Measurements from ENCODE around the gene CAT.

CAT gene

DNA sequence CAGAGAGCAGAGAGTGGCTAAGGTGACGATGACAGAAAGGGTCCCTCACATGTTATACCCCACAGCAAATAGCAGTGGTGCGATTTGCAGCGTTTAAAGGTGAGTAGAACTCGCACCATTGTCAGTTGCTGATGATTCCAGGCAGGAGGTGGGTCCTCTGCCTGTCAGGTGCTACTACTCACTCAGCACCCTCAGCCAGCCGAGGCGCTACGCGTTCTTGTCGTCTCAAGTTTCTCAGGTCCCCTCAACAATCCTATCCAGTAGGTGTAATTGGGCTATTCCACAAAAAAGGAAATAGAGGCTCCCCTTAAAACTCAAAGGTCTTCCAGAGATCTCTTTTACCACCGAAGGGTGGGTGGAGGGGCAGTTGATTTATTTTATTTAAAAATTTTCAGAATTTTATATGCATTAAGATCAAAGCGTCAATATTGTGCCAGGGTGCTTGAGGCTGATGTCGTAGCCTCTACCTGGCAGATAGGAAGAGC is 56.5 kb downstream of the CAT start:
- DNase-seq (ENCODE audit: low read depth in 3 of 3), result no peak

GRCh38 chr11:34495724-34496377 is 57.1 kb downstream of the CAT start:
- no peak for DNase-seq (ENCODE audit: low read depth in 3 of 3)

GRCh38 chr11:34499719-34500500 is 61.2 kb downstream of the CAT start:
- no peak for DNase-seq (ENCODE audit: low read depth in 3 of 3)

- DNase-seq (ENCODE audit: low read depth in 3 of 3), result no peak
These were observed 62.8 kb downstream of the CAT start for GRCh38 chr11:34501500-34501899.

DNA sequence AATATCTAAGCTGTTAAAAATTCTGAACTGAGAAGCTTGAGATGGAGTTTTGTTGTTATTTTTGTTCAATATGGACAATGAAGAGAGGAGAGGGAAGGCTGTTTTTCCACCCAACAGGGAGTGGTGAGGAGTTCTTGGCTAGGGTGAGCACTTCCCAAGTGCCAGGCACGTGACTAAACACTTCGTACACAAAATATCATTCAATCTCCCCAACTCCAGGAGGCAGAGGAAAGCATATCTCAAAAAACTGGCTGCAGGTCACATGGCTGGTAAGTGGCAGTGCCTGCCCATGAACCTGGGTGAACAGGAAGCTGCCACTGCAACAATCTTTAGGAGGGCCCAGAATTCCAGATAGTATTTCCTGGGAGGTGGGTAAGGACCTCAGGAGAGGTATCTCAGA is 63.2 kb downstream of the CAT start:
- no peak for DNase-seq (ENCODE audit: low read depth in 3 of 3)

GRCh38 chr11:34502949-34503348 is 64.2 kb downstream of the CAT start:
- DNase-seq (ENCODE audit: low read depth in 3 of 3), result no peak

DNA sequence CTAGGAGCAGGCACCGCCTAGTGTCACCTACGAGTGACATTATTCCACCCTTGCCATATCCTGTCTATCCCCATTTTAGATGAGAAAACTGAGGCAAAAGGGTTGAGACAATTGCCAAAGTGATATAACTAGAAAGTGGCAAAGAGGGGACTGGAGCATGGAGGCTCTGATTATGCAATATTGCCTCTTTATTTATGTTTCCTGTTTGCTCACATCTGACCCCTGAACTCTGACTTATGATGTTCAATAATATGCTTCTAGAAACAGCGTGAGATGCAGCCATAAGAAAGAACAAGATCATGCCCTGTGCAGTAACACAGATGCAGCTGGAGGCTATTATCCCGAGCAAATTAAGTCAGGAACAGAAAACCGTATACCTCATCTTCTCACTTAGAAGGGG is 67.1 kb downstream of the CAT start:
- DNase-seq (ENCODE audit: low read depth in 3 of 3), result no peak

GRCh38 chr11:34507156-34507555 is 68.4 kb downstream of the CAT start:
- DNase-seq (ENCODE audit: low read depth in 3 of 3), result no peak

- no peak for DNase-seq (ENCODE audit: low read depth in 3 of 3)
These were observed 68.9 kb downstream of the CAT start for GRCh38 chr11:34507610-34508009.

- no peak for DNase-seq (ENCODE audit: low read depth in 3 of 3)
These were observed 69.8 kb downstream of the CAT start for GRCh38 chr11:34508524-34508923.

DNA sequence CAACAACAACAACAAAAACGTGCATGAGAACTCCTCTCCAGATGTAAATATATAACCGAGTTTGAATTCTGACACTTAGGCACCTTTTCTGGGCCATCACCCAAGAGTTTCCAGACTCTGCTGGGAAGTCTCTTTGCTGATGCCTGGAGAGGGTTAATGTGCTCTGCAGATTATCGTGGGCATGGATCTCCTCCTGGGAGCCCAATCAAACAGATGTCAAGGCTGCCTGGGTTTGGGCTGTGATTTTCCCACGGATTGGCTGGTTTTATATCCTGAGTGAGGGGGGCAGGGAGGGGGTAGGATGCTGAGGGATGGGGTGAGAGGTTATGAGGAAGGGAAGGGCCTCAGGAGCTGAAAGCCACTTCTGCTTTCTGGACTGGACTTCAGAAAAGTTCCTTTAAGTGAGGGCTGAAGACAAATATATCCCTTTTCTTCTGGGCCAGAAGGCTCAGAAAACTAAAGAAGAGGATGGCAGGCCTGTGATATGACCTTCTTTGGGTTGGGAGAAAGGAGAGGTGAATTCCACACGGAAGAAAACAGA is 70.7 kb downstream of the CAT start:
- no peak for DNase-seq (ENCODE audit: low read depth in 3 of 3)

DNA sequence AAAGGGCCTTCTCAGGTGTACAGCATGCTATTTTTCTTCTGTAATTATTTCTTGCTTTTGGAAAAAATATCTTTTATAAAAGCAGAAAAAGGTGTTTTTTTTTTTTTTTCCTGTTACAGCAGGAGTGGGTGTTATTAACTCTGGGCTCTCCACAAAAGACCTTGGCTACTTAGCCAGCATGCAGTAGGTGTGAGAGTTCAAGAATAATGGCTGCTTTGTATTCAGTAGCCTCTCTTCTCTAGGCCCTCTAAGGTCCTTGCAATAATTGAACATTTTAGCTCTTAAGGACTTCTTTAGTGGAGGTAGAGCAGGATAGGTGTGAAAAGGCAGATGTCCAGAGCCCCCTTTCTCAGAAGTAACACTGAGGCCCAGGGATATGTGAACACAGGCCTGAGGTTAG is 71.5 kb downstream of the CAT start:
- DNase-seq (ENCODE audit: low read depth in 3 of 3), result no peak

DNA sequence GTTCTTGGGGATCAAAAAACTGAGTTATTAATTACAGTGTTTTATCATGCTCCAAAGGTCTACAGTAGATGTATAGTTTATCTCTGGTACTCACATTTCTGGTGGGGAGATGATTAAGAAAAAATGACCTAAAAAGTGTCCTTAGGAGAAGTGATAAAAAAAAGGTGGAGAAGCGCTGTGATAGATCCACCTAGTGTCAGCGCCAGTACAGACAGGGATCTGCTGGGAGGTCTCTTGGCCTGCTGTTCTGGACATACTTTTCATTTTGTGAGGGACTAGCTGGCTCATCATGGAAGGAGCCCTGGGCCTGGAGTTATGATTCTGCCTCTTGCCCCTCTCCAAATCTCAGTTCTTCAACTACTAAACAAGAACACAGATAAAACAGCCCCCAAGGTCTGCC is 71.9 kb downstream of the CAT start:
- no peak for DNase-seq (ENCODE audit: low read depth in 3 of 3)

DNA sequence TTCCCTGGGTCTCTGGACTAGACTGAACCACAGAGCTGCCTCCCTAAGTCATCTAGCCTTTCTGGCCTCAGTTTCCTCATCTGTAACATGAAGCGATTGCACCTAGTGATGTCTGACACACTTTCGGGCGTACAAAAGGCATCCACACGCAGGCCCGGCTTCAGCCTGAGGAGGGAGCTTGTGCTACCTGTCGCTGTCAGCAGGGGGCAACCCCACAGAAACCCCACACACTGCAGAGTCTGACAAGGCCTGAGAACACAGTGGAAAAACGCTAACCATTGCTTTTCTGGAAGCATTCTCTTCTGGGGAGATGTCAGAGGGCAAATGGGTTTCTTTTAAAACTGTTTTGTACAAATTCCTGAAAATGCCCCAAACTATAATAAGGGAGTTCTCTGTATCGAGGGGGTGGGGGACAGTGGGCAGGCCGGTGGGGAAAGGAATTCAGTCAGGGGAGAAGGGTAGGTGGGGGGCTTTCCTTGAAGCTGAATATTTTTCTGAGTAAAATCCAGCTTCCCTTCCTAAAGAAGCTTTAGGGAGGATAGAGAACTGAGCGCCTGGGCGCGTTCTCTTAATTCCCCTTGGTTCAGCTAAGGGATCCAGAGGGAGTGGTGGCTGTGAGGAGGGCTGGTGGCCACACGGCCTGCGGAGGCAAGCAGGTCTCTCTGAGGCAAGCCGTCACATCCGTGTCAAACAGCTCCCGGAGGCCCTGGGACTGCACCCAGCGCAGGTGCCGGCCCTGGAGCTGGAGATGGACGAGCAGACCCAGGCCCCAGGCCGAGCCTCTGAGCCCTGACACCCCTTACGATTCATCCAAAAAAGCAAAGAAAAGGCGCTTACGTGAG is 74.3 kb downstream of the CAT start:
- DNase-seq (ENCODE audit: low read depth in 3 of 3), result peak; percentile 9 to 27 (median 15)

- no peak for DNase-seq (ENCODE audit: low read depth in 3 of 3)
These were observed 75.1 kb downstream of the CAT start, which contains the start of gene ELF5 for GRCh38 chr11:34513682-34514449. Gene ELF5 (minus strand): TSS chr11:34513794. CDS start chr11:34505749, 8,045 bp downstream.

GRCh38 chr11:34514597-34514996 is 75.9 kb downstream of the CAT start:
- no peak for DNase-seq (ENCODE audit: low read depth in 3 of 3)

DNA sequence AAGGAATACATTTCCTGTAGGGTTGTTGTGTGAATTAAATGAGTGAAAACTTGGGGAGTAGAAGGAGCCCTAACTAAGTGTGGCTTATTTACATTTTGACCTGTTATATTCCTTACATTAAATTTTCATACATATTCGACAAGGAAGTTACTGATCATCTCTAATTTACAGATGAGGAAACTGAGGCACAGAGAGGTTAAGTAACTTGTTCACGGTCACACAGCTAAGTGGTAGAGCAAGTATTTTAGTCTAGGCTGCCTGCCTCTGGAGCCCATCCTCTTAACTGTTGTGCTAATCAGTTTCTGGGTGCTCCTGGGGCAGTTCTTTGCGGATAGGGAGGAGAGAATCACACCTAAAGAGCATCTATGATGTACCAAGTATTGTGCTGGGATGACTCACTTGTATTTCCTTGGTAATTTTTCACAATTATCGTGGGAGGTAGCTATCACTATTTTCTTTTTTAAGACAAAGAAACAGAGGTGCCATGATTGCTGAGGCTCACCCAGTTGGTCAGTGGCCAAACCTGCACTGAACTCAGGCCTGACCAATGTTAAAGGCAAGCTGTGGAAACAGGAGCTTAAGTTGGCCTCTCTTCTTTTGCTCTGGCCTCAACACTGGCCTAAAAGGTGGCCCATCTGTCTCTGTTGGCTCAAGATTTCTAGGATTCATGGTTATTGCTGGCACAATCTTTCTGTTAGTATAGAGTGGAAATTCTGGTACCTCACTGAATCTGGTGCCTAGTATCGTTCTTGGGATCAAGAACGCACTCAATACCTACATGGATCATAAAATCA is 77.7 kb downstream of the CAT start:
- DNase-seq (ENCODE audit: low read depth in 3 of 3), result no peak

DNA sequence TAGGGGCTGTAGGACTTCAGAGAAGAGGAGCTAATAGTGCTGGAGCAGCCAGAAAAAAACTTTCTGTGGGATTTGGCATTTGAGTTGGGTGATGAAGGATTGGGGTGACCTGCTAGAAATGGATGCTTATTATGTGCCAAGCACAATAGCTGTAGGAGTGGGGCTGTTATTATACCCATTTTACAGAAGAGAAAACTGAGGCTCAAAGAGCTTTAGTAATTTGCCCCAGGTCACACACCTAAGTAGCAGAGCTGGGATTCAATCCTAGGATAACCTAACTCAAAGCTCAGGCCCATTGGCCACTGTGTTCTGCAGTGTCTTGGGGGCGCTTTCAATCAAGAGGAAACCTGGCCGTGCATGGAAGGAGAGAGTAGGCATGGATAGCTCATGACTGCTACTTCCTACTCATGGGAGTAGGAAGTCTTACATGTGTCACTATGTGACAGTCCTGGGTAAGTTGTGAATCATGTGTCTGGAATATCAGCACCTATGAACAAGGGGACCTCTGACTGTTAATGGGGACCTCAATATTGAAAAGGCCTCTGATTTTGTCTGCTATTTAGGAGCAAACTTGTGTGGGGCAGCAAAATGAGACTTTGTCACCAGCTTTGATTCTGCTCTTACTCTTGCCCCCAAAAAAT is 81.0 kb downstream of the CAT start:
- no peak for DNase-seq (ENCODE audit: low read depth in 3 of 3)

GRCh38 chr11:34521265-34521664 is 82.5 kb downstream of the CAT start:
- no peak for DNase-seq (ENCODE audit: low read depth in 3 of 3)

Measured in stimulated activated CD4-positive, alpha-beta T cell treated with anti-CD3 and anti-CD28 coated beads, TNF-alpha, amount 100 ng/mL, for 4 hours (primary cell).